Bronchial epithelial cell (primary cell): ENCODE measurements around the gene SPARC. TPM values are rescaled to one million over a fixed set of nuclear protein-coding genes. Genes with fewer than 3 reads are reported as not detected.
"Not testable (repeated sequence)": the region's sequence is repeated elsewhere in the genome, so short reads cannot be mapped to it uniquely, and the experiment has no call there.

ENCODE experiments used
- DNase-seq: peaks from one replicate; pipeline ENCODE4 v3.0.0-alpha.2; 2010; ENCODE audit warnings: low read depth
- FAIRE-seq: peaks from 2 replicates; lab custom pipeline; 2011; peaks lifted over from hg19 to GRCh38; lab: Jason Lieb, UNC
- H3K27me3 ChIP-seq: 2 replicates; pipeline ENCODE4 v1.5.1; 2011; ENCODE audit warnings: low read length; ENCODE audit not compliant: control insufficient read depth, insufficient read depth
- H3K36me3 ChIP-seq: 2 replicates; pipeline ENCODE4 v1.5.1; 2011; ENCODE audit warnings: low read length; ENCODE audit not compliant: control insufficient read depth, insufficient read depth
- H3K4me3 ChIP-seq: 2 replicates; pipeline ENCODE4 v1.5.1; 2011; ENCODE audit warnings: mild to moderate bottlenecking, low read depth, low read length, control low read depth
- CTCF ChIP-seq: IDR thresholded peaks from 2 replicates; pipeline ENCODE4 v1.5.1; 2011; ENCODE audit warnings: mild to moderate bottlenecking, moderate library complexity, low read length, control low read depth, inconsistent platforms; ENCODE audit not compliant: insufficient read depth, severe bottlenecking
- total RNA-seq: library from RNA; depleted of rRNA; stranded (reverse); fragments of >200 nt; gene quantifications from 2 replicates; pipeline ENCODE4 v1.2.1, GENCODE V29; 2014

SPARC gene
- total RNA-seq, 1 donor from 2014 or later, result 22.6 TPM

GRCh38 chr5:151700296-151700695, 13.6 kb upstream of the SPARC start:
- H3K27me3 ChIP-seq, result no peaks in the 10 kb centered on the region
- no peak overlapping the region for H3K4me3 ChIP-seq
- FAIRE-seq (no peak), DNase-seq (no peak)
- H3K36me3 ChIP-seq, result no peaks in the 10 kb centered on the region
- no peak for TF ChIP-seq CTCF

- DNase-seq, result peak; percentile 70
- no peaks in the 10 kb centered on the region for H3K36me3 ChIP-seq
- TF ChIP-seq CTCF, result no peak
- no peak for FAIRE-seq
- H3K27me3 ChIP-seq, result no peaks in the 10 kb centered on the region
- no peak overlapping the region for H3K4me3 ChIP-seq
These were observed 12.6 kb upstream of the SPARC start for GRCh38 chr5:151699071-151699901.

GRCh38 chr5:151698081-151698480, 11.4 kb upstream of the SPARC start:
- H3K4me3 ChIP-seq, FAIRE-seq, DNase-seq, H3K36me3 ChIP-seq, H3K27me3 ChIP-seq: not testable (repeated sequence)

GRCh38 chr5:151697452-151697851, 10.7 kb upstream of the SPARC start:
- no peak for DNase-seq
- no peak overlapping the region for H3K4me3 ChIP-seq
- no peaks in the 10 kb centered on the region for H3K36me3 ChIP-seq
- no peaks in the 10 kb centered on the region for H3K27me3 ChIP-seq
- no peak for TF ChIP-seq CTCF
- FAIRE-seq, result no peak

GRCh38 chr5:151696470-151697061, 9.9 kb upstream of the SPARC start:
- DNase-seq (no peak), FAIRE-seq (no peak)
- no peaks in the 10 kb centered on the region for H3K27me3 ChIP-seq
- no peaks in the 10 kb centered on the region for H3K36me3 ChIP-seq
- no peak overlapping the region for H3K4me3 ChIP-seq
- no peak for TF ChIP-seq CTCF

- Histone ChIP-seq H3K27me3 (no peaks in the 10 kb centered on the region), H3K4me3 (no peak overlapping the region), H3K36me3 (no peaks in the 10 kb centered on the region)
- TF ChIP-seq CTCF, result no peak
- DNase-seq (no peak), FAIRE-seq (no peak)
These were observed 8.7 kb upstream of the SPARC start for GRCh38 chr5:151695464-151695863.
